Fibroblast of lung (primary cell): Measurements from ENCODE around the gene HOXC6. TPM values are rescaled to one million over a fixed set of nuclear protein-coding genes. Genes with fewer than 3 reads are reported as not detected.
A peak's percentile ranks its signal among the peaks of the same experiment; 100 is the strongest.

Experiments used
- DNase-seq, 2 donors: peaks; one replicate each; pipeline versions ENCODE4 v3.0.0 to v3.0.0-alpha.2; 2010; ENCODE audit warnings: low read depth in 2 of 2
- H2AFZ ChIP-seq: 2 replicates; pipeline ENCODE4 v1.5.1; 2012; ENCODE audit warnings: low read length, control low read depth, inconsistent platforms
- H3K27ac ChIP-seq: 2 replicates; pipeline ENCODE4 v1.5.1; 2011; ENCODE audit warnings: low read length, control low read depth; ENCODE audit not compliant: insufficient read depth
- H3K27me3 ChIP-seq: 2 replicates; pipeline ENCODE4 v1.5.1; 2011; ENCODE audit warnings: mild to moderate bottlenecking, low read length; ENCODE audit not compliant: control insufficient read depth, insufficient read depth
- H3K36me3 ChIP-seq: 2 replicates; pipeline ENCODE4 v1.5.1; 2011; ENCODE audit warnings: low read length; ENCODE audit not compliant: control insufficient read depth, insufficient read depth
- H3K4me1 ChIP-seq: 2 replicates; pipeline ENCODE4 v1.5.1; 2011; ENCODE audit warnings: low read length; ENCODE audit not compliant: control insufficient read depth, insufficient read depth; ENCODE audit errors: extremely low read depth
- H3K4me2 ChIP-seq: 2 replicates; pipeline ENCODE4 v1.5.1; 2011; ENCODE audit warnings: low read length, control low read depth; ENCODE audit not compliant: insufficient read depth; ENCODE audit errors: extremely low read depth
- H3K4me3 ChIP-seq, 4 experiments: fragments of 200-600 bp in 1 of 4; sonication (generic) in 1 of 4; replicated peaks in 1 of 4; 2 replicates each; pipeline ENCODE4 v1.5.1; 2011 to 2016; ENCODE audit warnings: low read length in 4 of 4, low read depth in 3 of 4, mild to moderate bottlenecking in 3 of 4, control low read depth in 2 of 4, inconsistent platforms in 1 of 4, mixed read lengths in 1 of 4; ENCODE audit not compliant: insufficient read depth in 1 of 4; ENCODE audit errors: control extremely low read depth in 1 of 4
- H3K79me2 ChIP-seq: 2 replicates; pipeline ENCODE4 v1.5.1; 2012; ENCODE audit warnings: mild to moderate bottlenecking, low read length, inconsistent platforms; ENCODE audit not compliant: control insufficient read depth, insufficient read depth
- H3K9ac ChIP-seq: 2 replicates; pipeline ENCODE4 v1.5.1; 2011; ENCODE audit warnings: mild to moderate bottlenecking, low read length, control low read depth; ENCODE audit not compliant: insufficient read depth
- H3K9me3 ChIP-seq: 2 replicates; pipeline ENCODE4 v1.5.1; 2012; ENCODE audit warnings: low read depth, low read length; ENCODE audit not compliant: control insufficient read depth, insufficient read depth
- H4K20me1 ChIP-seq: 2 replicates; pipeline ENCODE4 v1.5.1; 2011; ENCODE audit warnings: low read length; ENCODE audit not compliant: control insufficient read depth, insufficient read depth; ENCODE audit errors: extremely low read depth
- EZH2 ChIP-seq: IDR thresholded peaks from 2 replicates; pipeline ENCODE4 v1.5.1; 2012; ENCODE audit warnings: low read length, control low read depth, mild to moderate bottlenecking; ENCODE audit errors: missing control alignments
- polyA plus RNA-seq, 2 donors: library from polyadenylated mRNA; depleted of rRNA in 1 of 2; stranded (reverse) in 1 of 2; unstranded in 1 of 2; fragments of >200 nt; gene quantifications; 2 replicates each; pipeline ENCODE4 v1.2.1, GENCODE V29; 2011 to 2012; ENCODE audit warnings: missing spikeins in 1 of 2
- total RNA-seq: library from RNA; depleted of rRNA; stranded (reverse); fragments of >200 nt; gene quantifications from 2 replicates; pipeline ENCODE4 v1.2.1, GENCODE V29; 2014
- TF ChIP-seq, protein P1 (sequence below), 2 donors: IDR thresholded peaks in 1 of 2; conservative IDR thresholded peaks in 1 of 2; 1 replicate in 1 of 2; 2 replicates in 1 of 2; pipeline ENCODE4 v1.5.1; 2011 to 2012; ENCODE audit warnings: low read length in 2 of 2, control low read depth in 1 of 2, inconsistent platforms in 1 of 2, low read depth in 1 of 2, mild to moderate bottlenecking in 1 of 2

Gene HOXC6
- total and polyA plus RNA-seq, 2 donors (not counting 1 experiment from before 2014, with no cell fraction given), result 0.17 to 0.52 TPM

GRCh38 chr12:53992377-53992889 is 35.8 kb upstream of the HOXC6 start:
- no peak overlapping the region for H3K27ac ChIP-seq
- DNase-seq, result no peak

GRCh38 chr12:53993162-53994008 is 34.9 kb upstream of the HOXC6 start:
- no peak overlapping the region for H3K4me2 ChIP-seq

More at GRCh38 chr12:53992377-53992889, 35.8 kb upstream of the HOXC6 start:
- TF ChIP-seq, protein P1, sequence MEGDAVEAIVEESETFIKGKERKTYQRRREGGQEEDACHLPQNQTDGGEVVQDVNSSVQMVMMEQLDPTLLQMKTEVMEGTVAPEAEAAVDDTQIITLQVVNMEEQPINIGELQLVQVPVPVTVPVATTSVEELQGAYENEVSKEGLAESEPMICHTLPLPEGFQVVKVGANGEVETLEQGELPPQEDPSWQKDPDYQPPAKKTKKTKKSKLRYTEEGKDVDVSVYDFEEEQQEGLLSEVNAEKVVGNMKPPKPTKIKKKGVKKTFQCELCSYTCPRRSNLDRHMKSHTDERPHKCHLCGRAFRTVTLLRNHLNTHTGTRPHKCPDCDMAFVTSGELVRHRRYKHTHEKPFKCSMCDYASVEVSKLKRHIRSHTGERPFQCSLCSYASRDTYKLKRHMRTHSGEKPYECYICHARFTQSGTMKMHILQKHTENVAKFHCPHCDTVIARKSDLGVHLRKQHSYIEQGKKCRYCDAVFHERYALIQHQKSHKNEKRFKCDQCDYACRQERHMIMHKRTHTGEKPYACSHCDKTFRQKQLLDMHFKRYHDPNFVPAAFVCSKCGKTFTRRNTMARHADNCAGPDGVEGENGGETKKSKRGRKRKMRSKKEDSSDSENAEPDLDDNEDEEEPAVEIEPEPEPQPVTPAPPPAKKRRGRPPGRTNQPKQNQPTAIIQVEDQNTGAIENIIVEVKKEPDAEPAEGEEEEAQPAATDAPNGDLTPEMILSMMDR (conservative IDR thresholded peaks at IDR 0.05 in 1 of 2, IDR thresholded peaks at IDR 0.05 in 1 of 2; ENCODE audit: low read depth in 1 of 2, low read length in 2 of 2), result no peak
- peak; percentile 35 for TF ChIP-seq EZH2
- Histone ChIP-seq H3K27me3 (peaks cover 91% of the 10 kb centered on the region), H3K4me3 (no peak overlapping the region), H3K4me2 (no peak overlapping the region), H3K9me3 (no peaks in the 10 kb centered on the region), H3K79me2 (no peaks in the 10 kb centered on the region), H3K4me1 (no peaks in the 10 kb centered on the region), H3K9ac (no peak overlapping the region), H4K20me1 (no peaks in the 10 kb centered on the region), H3K36me3 (no peaks in the 10 kb centered on the region), H2AFZ (no peak overlapping the region)

GRCh38 chr12:53994009-53994263 is 34.3 kb upstream of the HOXC6 start:
- Histone ChIP-seq H3K27me3 (peaks cover 90% of the 10 kb centered on the region), H4K20me1 (no peaks in the 10 kb centered on the region), H3K4me3 (no peak overlapping the region)

More at GRCh38 chr12:53993162-53994008, 34.9 kb upstream of the HOXC6 start:
- no peak for DNase-seq
- H4K20me1 ChIP-seq, result no peaks in the 10 kb centered on the region
- no peak overlapping the region for H3K27ac ChIP-seq
- no peak overlapping the region for H3K9ac ChIP-seq
- no peaks in the 10 kb centered on the region for H3K9me3 ChIP-seq
- H3K79me2 ChIP-seq, result no peaks in the 10 kb centered on the region
- H3K4me3 ChIP-seq, result no peak overlapping the region
- no peaks in the 10 kb centered on the region for H3K4me1 ChIP-seq
- no peaks in the 10 kb centered on the region for H3K36me3 ChIP-seq
- peaks cover 89% of the 10 kb centered on the region for H3K27me3 ChIP-seq
- no peak overlapping the region for H2AFZ ChIP-seq
- TF ChIP-seq EZH2, result no peak
- TF ChIP-seq, protein P1 (conservative IDR thresholded peaks at IDR 0.05 in 1 of 2, IDR thresholded peaks at IDR 0.05 in 1 of 2; ENCODE audit: low read depth in 1 of 2, low read length in 2 of 2), result no peak

More at GRCh38 chr12:53994009-53994263, 34.3 kb upstream of the HOXC6 start:
- H3K4me2 ChIP-seq, result no peak overlapping the region
- H3K79me2 ChIP-seq, result no peaks in the 10 kb centered on the region
- H3K4me1 ChIP-seq, result no peaks in the 10 kb centered on the region
- H3K27ac ChIP-seq, result no peak overlapping the region
- no peaks in the 10 kb centered on the region for H3K36me3 ChIP-seq
- H3K9ac ChIP-seq, result no peak overlapping the region
- TF ChIP-seq EZH2, result peak; percentile 79
- TF ChIP-seq, protein P1 (conservative IDR thresholded peaks at IDR 0.05 in 1 of 2, IDR thresholded peaks at IDR 0.05 in 1 of 2; ENCODE audit: low read depth in 1 of 2, low read length in 2 of 2), result no peak
- H3K9me3 ChIP-seq, result no peaks in the 10 kb centered on the region
- no peak for DNase-seq
- no peak overlapping the region for H2AFZ ChIP-seq
